Measurements from ENCODE around the gene DSG3.

Gene DSG3

DNA sequence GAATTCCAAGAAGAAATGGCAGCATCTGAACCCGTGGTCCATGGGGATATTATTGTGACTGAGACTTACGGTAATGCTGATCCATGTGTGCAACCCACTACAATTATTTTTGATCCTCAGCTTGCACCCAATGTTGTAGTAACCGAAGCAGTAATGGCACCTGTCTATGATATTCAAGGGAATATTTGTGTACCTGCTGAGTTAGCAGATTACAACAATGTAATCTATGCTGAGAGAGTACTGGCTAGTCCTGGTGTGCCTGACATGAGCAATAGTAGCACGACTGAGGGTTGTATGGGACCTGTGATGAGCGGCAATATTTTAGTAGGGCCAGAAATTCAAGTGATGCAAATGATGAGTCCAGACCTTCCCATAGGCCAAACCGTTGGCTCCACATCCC, 34.4 kb upstream of the DSG3 start:
- Histone ChIP-seq H3K36me3 (ENCODE audit: control insufficient read depth, low read length) (no peaks in the 10 kb centered on the region), H4K20me1 (ENCODE audit: control insufficient read depth, insufficient read depth, low read depth, low read length) (no peaks in the 10 kb centered on the region), H3K27me3 (ENCODE audit: control insufficient read depth, low read length) (no peaks in the 10 kb centered on the region), H3K9me2 (replicated peaks; ENCODE audit: control insufficient read depth, low read length) (no peaks in the 10 kb centered on the region), H3K79me2 (ENCODE audit: control insufficient read depth, low read length) (no peaks in the 10 kb centered on the region), H3K4me1 (ENCODE audit: control insufficient read depth, low read length) (no peaks in the 10 kb centered on the region), H3K27ac (ENCODE audit: low read depth, low read length) (no peak overlapping the region), H3K9me3 (ENCODE audit: control insufficient read depth, insufficient read depth, low read length) (no peaks in the 10 kb centered on the region), H3K4me3 (ENCODE audit: low read length) (no peak overlapping the region), H3K4me2 (ENCODE audit: low read length) (no peak overlapping the region), H3F3A (ENCODE audit: control insufficient read depth, insufficient read depth) (no peaks in the 10 kb centered on the region)
- no peak for TF ChIP-seq EZH2phosphoT487 (IDR thresholded peaks at IDR 0.05; ENCODE audit: borderline replicate concordance, low read length)
- TF ChIP-seq, protein P1, sequence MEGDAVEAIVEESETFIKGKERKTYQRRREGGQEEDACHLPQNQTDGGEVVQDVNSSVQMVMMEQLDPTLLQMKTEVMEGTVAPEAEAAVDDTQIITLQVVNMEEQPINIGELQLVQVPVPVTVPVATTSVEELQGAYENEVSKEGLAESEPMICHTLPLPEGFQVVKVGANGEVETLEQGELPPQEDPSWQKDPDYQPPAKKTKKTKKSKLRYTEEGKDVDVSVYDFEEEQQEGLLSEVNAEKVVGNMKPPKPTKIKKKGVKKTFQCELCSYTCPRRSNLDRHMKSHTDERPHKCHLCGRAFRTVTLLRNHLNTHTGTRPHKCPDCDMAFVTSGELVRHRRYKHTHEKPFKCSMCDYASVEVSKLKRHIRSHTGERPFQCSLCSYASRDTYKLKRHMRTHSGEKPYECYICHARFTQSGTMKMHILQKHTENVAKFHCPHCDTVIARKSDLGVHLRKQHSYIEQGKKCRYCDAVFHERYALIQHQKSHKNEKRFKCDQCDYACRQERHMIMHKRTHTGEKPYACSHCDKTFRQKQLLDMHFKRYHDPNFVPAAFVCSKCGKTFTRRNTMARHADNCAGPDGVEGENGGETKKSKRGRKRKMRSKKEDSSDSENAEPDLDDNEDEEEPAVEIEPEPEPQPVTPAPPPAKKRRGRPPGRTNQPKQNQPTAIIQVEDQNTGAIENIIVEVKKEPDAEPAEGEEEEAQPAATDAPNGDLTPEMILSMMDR (IDR thresholded peaks at IDR 0.05; ENCODE audit: low read depth, low read length, poor library complexity, severe bottlenecking), result no peak

- H3K27me3 ChIP-seq (ENCODE audit: control insufficient read depth, low read length), result no peaks in the 10 kb centered on the region
- no peaks in the 10 kb centered on the region for H3K9me3 ChIP-seq (ENCODE audit: control insufficient read depth, insufficient read depth, low read length)
- no peaks in the 10 kb centered on the region for H3K9me2 ChIP-seq (replicated peaks; ENCODE audit: control insufficient read depth, low read length)
- H3K36me3 ChIP-seq (ENCODE audit: control insufficient read depth, low read length), result no peaks in the 10 kb centered on the region
- no peak for TF ChIP-seq EZH2phosphoT487 (IDR thresholded peaks at IDR 0.05; ENCODE audit: borderline replicate concordance, low read length)
- TF ChIP-seq, protein P1 (IDR thresholded peaks at IDR 0.05; ENCODE audit: low read depth, low read length, poor library complexity, severe bottlenecking), result no peak
- H3K4me3 ChIP-seq (ENCODE audit: low read length), result no peak overlapping the region
- H4K20me1 ChIP-seq (ENCODE audit: control insufficient read depth, insufficient read depth, low read depth, low read length), result no peaks in the 10 kb centered on the region
- H3F3A ChIP-seq (ENCODE audit: control insufficient read depth, insufficient read depth), result no peaks in the 10 kb centered on the region
- H3K4me1 ChIP-seq (ENCODE audit: control insufficient read depth, low read length), result no peaks in the 10 kb centered on the region
- no peak overlapping the region for H3K27ac ChIP-seq (ENCODE audit: low read depth, low read length)
- no peak overlapping the region for H3K4me2 ChIP-seq (ENCODE audit: low read length)
- no peaks in the 10 kb centered on the region for H3K79me2 ChIP-seq (ENCODE audit: control insufficient read depth, low read length)
Measured at GRCh38 chr18:31417850-31418249, 29.7 kb upstream of the DSG3 start.

GRCh38 chr18:31419457-31419932, 28.0 kb upstream of the DSG3 start:
- no peaks in the 10 kb centered on the region for H4K20me1 ChIP-seq (ENCODE audit: control insufficient read depth, insufficient read depth, low read depth, low read length)
- no peaks in the 10 kb centered on the region for H3K4me1 ChIP-seq (ENCODE audit: control insufficient read depth, low read length)
- H3K4me3 ChIP-seq (ENCODE audit: low read length), result no peak overlapping the region
- H3K27ac ChIP-seq (ENCODE audit: low read depth, low read length), result no peak overlapping the region
- no peaks in the 10 kb centered on the region for H3K9me3 ChIP-seq (ENCODE audit: control insufficient read depth, insufficient read depth, low read length)
- H3K4me2 ChIP-seq (ENCODE audit: low read length), result no peak overlapping the region
- H3K36me3 ChIP-seq (ENCODE audit: control insufficient read depth, low read length), result no peaks in the 10 kb centered on the region
- TF ChIP-seq, protein P1 (IDR thresholded peaks at IDR 0.05; ENCODE audit: low read depth, low read length, poor library complexity, severe bottlenecking), result no peak
- TF ChIP-seq EZH2phosphoT487 (IDR thresholded peaks at IDR 0.05; ENCODE audit: borderline replicate concordance, low read length), result no peak
- H3K9me2 ChIP-seq (replicated peaks; ENCODE audit: control insufficient read depth, low read length), result no peaks in the 10 kb centered on the region
- H3K27me3 ChIP-seq (ENCODE audit: control insufficient read depth, low read length), result no peaks in the 10 kb centered on the region
- H3F3A ChIP-seq (ENCODE audit: control insufficient read depth, insufficient read depth), result no peaks in the 10 kb centered on the region
- no peaks in the 10 kb centered on the region for H3K79me2 ChIP-seq (ENCODE audit: control insufficient read depth, low read length)
